Neutrophil (primary cell): ENCODE measurements around the gene SOCS7.

ENCODE experiments used
- H3K27ac ChIP-seq: fragments of 200-600 bp; sonication (generic); 2 replicates; pipeline ENCODE4 v1.5.1; 2016; ENCODE audit warnings: mild to moderate bottlenecking, moderate library complexity
- H3K27me3 ChIP-seq: fragments of 200-600 bp; sonication (generic); 2 replicates; pipeline ENCODE4 v1.6.0; 2016; ENCODE audit warnings: mild to moderate bottlenecking
- H3K36me3 ChIP-seq: fragments of 200-600 bp; sonication (generic); 2 replicates; pipeline ENCODE4 v1.5.1; 2017
- H3K4me1 ChIP-seq, 2 experiments: fragments of 200-600 bp in 1 of 2; sonication (generic) in 1 of 2; 1 replicate in 1 of 2; 2 replicates in 1 of 2; pipeline versions ENCODE4 v1.5.1 to v1.6.1; 2013 to 2016; ENCODE audit warnings: low read depth in 1 of 2, low read length in 1 of 2, mild to moderate bottlenecking in 1 of 2, moderate library complexity in 1 of 2; ENCODE audit not compliant: control insufficient read depth in 1 of 2, insufficient read depth in 1 of 2
- H3K4me3 ChIP-seq, 2 experiments: fragments of 200-600 bp in 1 of 2; sonication (generic) in 1 of 2; 1 replicate in 1 of 2; 2 replicates in 1 of 2; pipeline ENCODE4 v1.5.1; 2013 to 2016; ENCODE audit warnings: low read depth in 1 of 2, low read length in 1 of 2, mild to moderate bottlenecking in 1 of 2, moderate library complexity in 1 of 2
- H3K9me3 ChIP-seq: fragments of 200-600 bp; sonication (generic); 2 replicates; pipeline ENCODE4 v1.5.1; 2016
- CTCF ChIP-seq: fragments of 200-600 bp; sonication (generic); IDR thresholded peaks from 2 replicates; pipeline ENCODE4 v1.5.1; 2016; ENCODE audit warnings: antibody characterized with exemption

Gene SOCS7

GRCh38 chr17:38322897-38323296, 28.7 kb upstream of the SOCS7 start:
- no peaks in the 10 kb centered on the region for H3K27me3 ChIP-seq
- H3K9me3 ChIP-seq = no peaks in the 10 kb centered on the region
- H3K36me3 ChIP-seq = peaks cover 15% of the 10 kb centered on the region
- H3K4me1 ChIP-seq = peaks cover 0 to 3% of the 10 kb centered on the region in 2 experiments
- H3K4me3 ChIP-seq = no peak overlapping the region
- H3K27ac ChIP-seq = no peak overlapping the region
- TF ChIP-seq CTCF = no peak

- Histone ChIP-seq H3K4me1 (peaks cover 0 to 3% of the 10 kb centered on the region in 2 experiments), H3K36me3 (peaks cover 12% of the 10 kb centered on the region), H3K27me3 (no peaks in the 10 kb centered on the region), H3K27ac (no peak overlapping the region), H3K9me3 (no peaks in the 10 kb centered on the region), H3K4me3 (no peak overlapping the region)
- no peak for TF ChIP-seq CTCF
Observed at GRCh38 chr17:38324141-38324697, 27.4 kb upstream of the SOCS7 start.

- no peaks in the 10 kb centered on the region for H3K27me3 ChIP-seq
- H3K9me3 ChIP-seq = no peaks in the 10 kb centered on the region
- no peak overlapping the region for H3K27ac ChIP-seq
- no peak for TF ChIP-seq CTCF
- peaks cover 0 to 3% of the 10 kb centered on the region in 2 experiments for H3K4me1 ChIP-seq
- no peak overlapping the region for H3K4me3 ChIP-seq
- H3K36me3 ChIP-seq = peaks cover 10% of the 10 kb centered on the region
Observed at GRCh38 chr17:38324772-38325171, 26.9 kb upstream of the SOCS7 start.

- TF ChIP-seq CTCF = no peak
- Histone ChIP-seq H3K9me3 (no peaks in the 10 kb centered on the region), H3K27ac (no peak overlapping the region), H3K4me3 (no peak overlapping the region), H3K36me3 (peaks cover 10% of the 10 kb centered on the region), H3K4me1 (peaks cover 0 to 3% of the 10 kb centered on the region in 2 experiments), H3K27me3 (no peaks in the 10 kb centered on the region)
Observed at GRCh38 chr17:38325221-38325851, 26.3 kb upstream of the SOCS7 start.

GRCh38 chr17:38326996-38327792, 24.4 kb upstream of the SOCS7 start:
- TF ChIP-seq CTCF = no peak
- no peak overlapping the region for H3K27ac ChIP-seq
- no peaks in the 10 kb centered on the region for H3K36me3 ChIP-seq
- no peak overlapping the region for H3K4me3 ChIP-seq
- no peaks in the 10 kb centered on the region for H3K9me3 ChIP-seq
- no peaks in the 10 kb centered on the region for H3K27me3 ChIP-seq
- peaks cover 0 to 3% of the 10 kb centered on the region in 2 experiments for H3K4me1 ChIP-seq
